ENCODE measurements around the gene MGLL. TPM values are rescaled to one million over a fixed set of nuclear protein-coding genes. Genes with fewer than 3 reads are reported as not detected.

MGLL gene
- total and polyA plus RNA-seq, 8 donors: 3.3 to 11.4 (median 6.6) TPM

GRCh38 chr3:127794972-127795371, 27.3 kb downstream of the MGLL start:
- intact Hi-C loops (cut with DNase I): no loop called here
- no peaks in the 10 kb centered on the region for H3K27me3 ChIP-seq
- H3K4me1 ChIP-seq: no peaks in the 10 kb centered on the region
- H3K4me3 ChIP-seq: no peak overlapping the region
- FAIRE-seq (no peak), DNase-seq (no peak), ATAC-seq (no peak)
- H3K27ac ChIP-seq: no peak overlapping the region
- WGBS, 2 donors: 86 to 90% methylated on average over 2 of the region's 2 CpGs
- TF ChIP-seq CTCF (IDR thresholded peaks at IDR 0.05): no peak
- no peaks in the 10 kb centered on the region for H3K36me3 ChIP-seq
- H3K9me3 ChIP-seq: no peaks in the 10 kb centered on the region

GRCh38 chr3:127794402-127794801, 27.9 kb downstream of the MGLL start:
- no peaks in the 10 kb centered on the region for H3K27me3 ChIP-seq
- no peak for DNase-seq
- FAIRE-seq: no peak
- no peak overlapping the region for H3K4me3 ChIP-seq
- H3K36me3 ChIP-seq: no peaks in the 10 kb centered on the region
- ATAC-seq: no peak
- no peak overlapping the region for H3K27ac ChIP-seq
- no peaks in the 10 kb centered on the region for H3K9me3 ChIP-seq
- no peak for TF ChIP-seq CTCF (IDR thresholded peaks at IDR 0.05)
- H3K4me1 ChIP-seq: no peaks in the 10 kb centered on the region
- intact Hi-C loops (cut with DNase I): no loop called here
- 60 to 68% methylated on average over 2 of the region's 2 CpGs for WGBS, 2 donors

- no peak for FAIRE-seq
- ATAC-seq: peak in 1 of 4 donors; percentile 28
- TF ChIP-seq CTCF (IDR thresholded peaks at IDR 0.05): no peak
- Histone ChIP-seq H3K36me3 (no peaks in the 10 kb centered on the region), H3K4me1 (no peaks in the 10 kb centered on the region), H3K9me3 (no peaks in the 10 kb centered on the region), H3K4me3 (no peak overlapping the region), H3K27ac (no peak overlapping the region), H3K27me3 (no peaks in the 10 kb centered on the region)
- DNase-seq: no peak
- 75 to 76% methylated on average over 18 of the region's 18 CpGs for WGBS, 2 donors
- intact Hi-C loops (cut with DNase I): no loop called here
These were observed 29.6 kb downstream of the MGLL start for GRCh38 chr3:127792541-127793292.

- TF ChIP-seq CTCF (IDR thresholded peaks at IDR 0.05): no peak
- no peaks in the 10 kb centered on the region for H3K36me3 ChIP-seq
- ATAC-seq (peak in 2 of 4 donors; percentile 36 to 44), DNase-seq (no peak), FAIRE-seq (no peak)
- H3K4me1 ChIP-seq: peaks cover 0 to 7% (median 2%) of the 10 kb centered on the region in 3 donors
- H3K4me3 ChIP-seq: no peak overlapping the region
- H3K9me3 ChIP-seq: no peaks in the 10 kb centered on the region
- H3K27ac ChIP-seq: no peak overlapping the region
- 71 to 74% methylated on average over 9 of the region's 9 CpGs for WGBS, 2 donors
- intact Hi-C loops (cut with DNase I): no loop called here
- no peaks in the 10 kb centered on the region for H3K27me3 ChIP-seq
These were observed 30.9 kb downstream of the MGLL start for GRCh38 chr3:127791221-127791913.

GRCh38 chr3:127790882-127791183, 31.5 kb downstream of the MGLL start:
- intact Hi-C loops (cut with DNase I): no loop called here
- ATAC-seq (no peak), DNase-seq (no peak), FAIRE-seq (no peak)
- no peaks in the 10 kb centered on the region for H3K27me3 ChIP-seq
- no peaks in the 10 kb centered on the region for H3K36me3 ChIP-seq
- H3K4me1 ChIP-seq: peaks cover 0 to 7% (median 4%) of the 10 kb centered on the region in 3 donors
- no peak for TF ChIP-seq CTCF (IDR thresholded peaks at IDR 0.05)
- WGBS, 2 donors: 81 to 88% methylated on average over 7 of the region's 7 CpGs
- H3K4me3 ChIP-seq: no peak overlapping the region
- H3K27ac ChIP-seq: no peak overlapping the region
- no peaks in the 10 kb centered on the region for H3K9me3 ChIP-seq

Data from pancreas (tissue), 10 donors.